Neural progenitor cell (in vitro differentiated cells): ENCODE measurements around the gene GAS6.

ENCODE experiments used
- CTCF ChIP-seq: fragments of 200-600 bp; sonication (generic); IDR thresholded peaks from 2 replicates; pipeline ENCODE4 v1.5.1; 2017; ENCODE audit warnings: antibody characterized with exemption, mild to moderate bottlenecking
- EZH2 ChIP-seq: fragments of 200-600 bp; sonication (generic); IDR thresholded peaks from 2 replicates; pipeline ENCODE4 v1.6.1; 2017; ENCODE audit warnings: antibody characterized with exemption, mild to moderate bottlenecking, moderate library complexity

GRCh38 chr13:113860051-113860664 is 3.7 kb downstream of the GAS6 start:
- TF ChIP-seq EZH2, result no peak
- TF ChIP-seq CTCF, result no peak
